Measurements from ENCODE around the gene PSMB10. TPM values are rescaled to one million over a fixed set of nuclear protein-coding genes. Genes with fewer than 3 reads are reported as not detected.

Gene PSMB10
- total RNA-seq, 5 donors from 2014 or later (not counting 1 experiment from before 2014, with no cell fraction given): 118 to 214 (median 165) TPM

DNA sequence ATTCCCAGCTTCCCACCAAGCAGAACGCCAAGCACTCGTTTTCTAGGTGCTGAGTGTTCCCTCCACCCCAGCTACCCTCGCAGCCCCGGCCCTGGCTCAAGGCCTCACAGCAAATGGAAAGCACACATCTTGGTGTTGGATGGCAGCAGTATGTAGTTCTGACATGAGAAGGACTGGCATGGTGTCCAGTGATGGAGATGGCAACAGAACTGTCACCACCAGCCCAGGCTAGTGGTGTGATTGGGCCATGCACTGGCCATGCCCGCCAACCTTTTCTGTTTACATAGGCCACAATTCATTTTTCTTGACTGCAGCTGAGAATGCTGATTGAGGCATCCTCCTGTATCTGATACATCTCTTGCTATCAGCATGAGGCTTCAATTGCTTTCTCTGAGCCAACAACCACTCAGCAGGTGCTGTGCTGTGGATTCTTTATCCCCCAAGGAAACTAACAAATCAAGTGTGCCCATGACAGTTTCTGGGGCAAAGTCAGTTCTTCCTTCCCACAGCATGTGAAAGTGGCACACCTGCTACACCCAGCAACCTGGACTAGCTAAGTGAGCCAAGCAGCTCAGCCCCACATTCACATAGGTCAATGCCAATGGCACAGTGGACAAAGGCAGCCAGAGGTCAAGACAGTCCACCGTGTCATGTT, 28.0 kb upstream of the PSMB10 start:
- ChIA-PET POLR2A (no interaction called here), CTCF (interaction anchor here in 1 of 2 donors (0.7 kb wide), 1 partner anchor 320 kb away, joined by 3 read pairs; no protein-coding TSS in a partner anchor)
- no peak overlapping the region for H3K27ac Mint-ChIP-seq
- H3K27me3 ChIP-seq (replicated peaks in 1 of 2; ENCODE audit: control insufficient read depth in 2 of 2, extremely low read depth in 1 of 2, insufficient read depth in 2 of 2, low read length in 1 of 2): no peaks in the 10 kb centered on the region
- no peak overlapping the region for H3K4me3 Mint-ChIP-seq
- no peak for DNase-seq
- H3K4me3 ChIP-seq (ENCODE audit: control insufficient read depth in 1 of 2, extremely low read depth in 1 of 2, low read length in 1 of 2): no peak overlapping the region
- H3K9me3 ChIP-seq: no peaks in the 10 kb centered on the region
- H3K27me3 Mint-ChIP-seq: no peaks in the 10 kb centered on the region
- no peak overlapping the region for H3K27ac ChIP-seq (ENCODE audit: low read length)
- peaks cover 18 to 36% (median 21%) of the 10 kb centered on the region in 3 donors for H3K4me1 Mint-ChIP-seq
- 87% methylated on average over 2 of the region's 6 CpGs for WGBS (ENCODE audit: insufficient coverage)
- H3K9me3 Mint-ChIP-seq: no peaks in the 10 kb centered on the region
- no peak for ATAC-seq (replicated peaks in 1 of 4)
- H3K36me3 ChIP-seq (ENCODE audit: control insufficient read depth in 2 of 2, extremely low read depth in 1 of 2, insufficient read depth in 1 of 2, low read length in 1 of 2): peaks cover 7 to 26% of the 10 kb centered on the region in 2 donors
- peaks cover 10 to 27% of the 10 kb centered on the region in 2 experiments for H3K4me1 ChIP-seq (ENCODE audit: control insufficient read depth in 1 of 2, extremely low read depth in 1 of 2, insufficient read depth in 2 of 2, low read length in 2 of 2)
- H3K36me3 Mint-ChIP-seq: peaks cover 15% of the 10 kb centered on the region

DNA sequence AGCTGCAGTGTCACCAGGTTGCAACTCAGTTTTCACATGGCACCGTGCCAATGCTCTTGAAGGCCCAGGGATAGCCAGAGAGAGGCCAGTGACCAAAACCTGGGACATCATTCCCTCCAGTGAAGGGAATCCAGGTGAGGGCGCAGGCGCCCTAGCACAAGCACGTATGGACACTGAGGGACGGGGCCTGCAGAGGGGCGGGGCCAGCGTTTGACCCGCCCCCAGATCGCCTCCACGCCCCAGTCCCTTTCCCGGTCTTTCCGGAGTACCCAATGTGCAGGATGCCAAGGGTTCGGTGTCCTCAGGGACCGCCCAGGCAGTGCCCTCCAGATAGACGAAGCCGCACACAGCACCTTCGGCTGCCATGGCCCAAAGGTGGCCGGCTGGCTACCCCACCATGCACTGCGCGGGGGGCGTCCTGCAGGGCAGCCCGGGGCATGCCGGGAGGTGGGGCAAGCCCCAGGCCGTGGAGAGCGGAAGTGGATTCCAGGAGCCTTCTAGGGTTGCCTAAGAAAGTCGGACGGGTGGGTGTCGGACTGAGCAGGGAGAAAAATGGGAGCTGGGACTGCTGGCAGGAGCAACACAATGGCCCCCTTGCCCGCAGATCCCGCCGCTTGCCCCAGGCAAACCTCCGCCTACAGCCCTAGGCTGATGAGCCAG, 27.1 kb upstream of the PSMB10 start:
- Histone ChIP-seq H3K4me1 (ENCODE audit: control insufficient read depth in 1 of 2, extremely low read depth in 1 of 2, insufficient read depth in 2 of 2, low read length in 2 of 2) (peaks cover 7 to 19% of the 10 kb centered on the region in 2 experiments), H3K27ac (ENCODE audit: low read length) (no peak overlapping the region), H3K9me3 (no peaks in the 10 kb centered on the region), H3K27me3 (replicated peaks in 1 of 2; ENCODE audit: control insufficient read depth in 2 of 2, extremely low read depth in 1 of 2, insufficient read depth in 2 of 2, low read length in 1 of 2) (no peaks in the 10 kb centered on the region), H3K4me3 (ENCODE audit: control insufficient read depth in 1 of 2, extremely low read depth in 1 of 2, low read length in 1 of 2) (no peak overlapping the region), H3K36me3 (ENCODE audit: control insufficient read depth in 2 of 2, extremely low read depth in 1 of 2, insufficient read depth in 1 of 2, low read length in 1 of 2) (peaks cover 10 to 33% of the 10 kb centered on the region in 2 donors)
- POLR2A ChIA-PET: no interaction called here
- Mint-ChIP-seq H3K27ac (no peak overlapping the region), H3K27me3 (no peaks in the 10 kb centered on the region), H3K4me1 (peaks cover 15 to 29% (median 17%) of the 10 kb centered on the region in 3 donors), H3K36me3 (peaks cover 15% of the 10 kb centered on the region), H3K4me3 (no peak overlapping the region), H3K9me3 (no peaks in the 10 kb centered on the region)
- ATAC-seq (replicated peaks in 1 of 4) (no peak), DNase-seq (no peak)
- WGBS (ENCODE audit: insufficient coverage): 95% methylated on average over 32 of the region's 32 CpGs
- CTCF ChIA-PET: interaction anchor here in 1 of 2 donors (0.7 kb wide), 1 partner anchor 320 kb away, joined by 3 read pairs; no protein-coding TSS in a partner anchor

DNA sequence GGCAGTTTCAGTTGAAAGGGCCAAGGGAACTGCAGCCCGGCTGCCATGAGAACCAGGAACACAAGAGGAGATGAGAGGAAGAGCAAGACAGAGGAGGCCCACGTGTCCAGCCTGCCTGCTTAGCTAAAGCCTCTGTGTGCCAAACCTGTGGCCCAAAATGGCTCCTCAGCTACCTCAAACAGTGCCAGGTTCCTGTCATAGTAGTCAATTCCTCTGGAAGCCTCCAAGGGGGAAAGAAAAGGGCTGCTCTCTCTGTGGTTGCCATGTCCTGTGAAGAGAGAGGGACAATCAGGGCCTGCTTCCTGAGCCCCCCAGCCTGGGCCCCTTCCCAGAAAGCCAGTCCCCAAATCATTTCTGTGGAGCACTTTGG, 26.6 kb upstream of the PSMB10 start:
- ChIA-PET POLR2A (no interaction called here), CTCF (no interaction called here)
- no peaks in the 10 kb centered on the region for H3K27me3 Mint-ChIP-seq
- H3K9me3 Mint-ChIP-seq: no peaks in the 10 kb centered on the region
- no peak overlapping the region for H3K27ac ChIP-seq (ENCODE audit: low read length)
- 100% methylated on average over 1 of the region's 2 CpGs for WGBS (ENCODE audit: insufficient coverage)
- no peaks in the 10 kb centered on the region for H3K27me3 ChIP-seq (replicated peaks in 1 of 2; ENCODE audit: control insufficient read depth in 2 of 2, extremely low read depth in 1 of 2, insufficient read depth in 2 of 2, low read length in 1 of 2)
- no peak for ATAC-seq (replicated peaks in 1 of 4)
- no peak overlapping the region for H3K4me3 ChIP-seq (ENCODE audit: control insufficient read depth in 1 of 2, extremely low read depth in 1 of 2, low read length in 1 of 2)
- no peaks in the 10 kb centered on the region for H3K9me3 ChIP-seq
- peaks cover 10 to 37% of the 10 kb centered on the region in 2 donors for H3K36me3 ChIP-seq (ENCODE audit: control insufficient read depth in 2 of 2, extremely low read depth in 1 of 2, insufficient read depth in 1 of 2, low read length in 1 of 2)
- peaks cover 6 to 18% of the 10 kb centered on the region in 2 experiments for H3K4me1 ChIP-seq (ENCODE audit: control insufficient read depth in 1 of 2, extremely low read depth in 1 of 2, insufficient read depth in 2 of 2, low read length in 2 of 2)
- H3K4me1 Mint-ChIP-seq: peaks cover 15 to 29% (median 17%) of the 10 kb centered on the region in 3 donors
- no peak overlapping the region for H3K4me3 Mint-ChIP-seq
- H3K27ac Mint-ChIP-seq: no peak overlapping the region
- no peak for DNase-seq
- H3K36me3 Mint-ChIP-seq: peaks cover 16% of the 10 kb centered on the region

DNA sequence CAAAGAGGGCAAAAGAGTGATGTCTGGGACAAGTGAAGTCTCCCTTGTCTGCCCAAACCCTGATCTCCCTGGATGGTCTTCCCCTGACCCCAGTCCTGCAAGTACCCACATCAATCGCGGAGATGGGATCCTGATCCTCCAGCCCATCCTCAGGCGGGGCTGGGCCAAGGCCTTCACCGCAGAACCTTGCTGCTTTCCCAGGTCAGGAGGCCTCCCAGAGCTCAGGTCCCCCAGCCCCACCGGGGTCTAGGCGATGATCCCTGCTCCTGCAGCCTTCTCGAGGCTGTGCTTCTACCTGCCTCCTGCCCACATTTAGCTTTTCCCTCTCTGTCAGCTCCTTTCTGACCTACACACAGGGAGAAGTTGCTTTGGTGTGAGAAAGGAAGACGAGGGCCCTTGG, 25.5 kb upstream of the PSMB10 start:
- Mint-ChIP-seq H3K9me3 (no peaks in the 10 kb centered on the region), H3K27ac (no peak overlapping the region), H3K4me3 (no peak overlapping the region), H3K27me3 (no peaks in the 10 kb centered on the region), H3K36me3 (peaks cover 18% of the 10 kb centered on the region), H3K4me1 (peaks cover 8 to 21% (median 10%) of the 10 kb centered on the region in 3 donors)
- Histone ChIP-seq H3K9me3 (no peaks in the 10 kb centered on the region), H3K27me3 (replicated peaks in 1 of 2; ENCODE audit: control insufficient read depth in 2 of 2, extremely low read depth in 1 of 2, insufficient read depth in 2 of 2, low read length in 1 of 2) (no peaks in the 10 kb centered on the region), H3K4me3 (ENCODE audit: control insufficient read depth in 1 of 2, extremely low read depth in 1 of 2, low read length in 1 of 2) (no peak overlapping the region), H3K4me1 (ENCODE audit: control insufficient read depth in 1 of 2, extremely low read depth in 1 of 2, insufficient read depth in 2 of 2, low read length in 2 of 2) (peaks cover 3 to 10% of the 10 kb centered on the region in 2 experiments), H3K27ac (ENCODE audit: low read length) (no peak overlapping the region), H3K36me3 (ENCODE audit: control insufficient read depth in 2 of 2, extremely low read depth in 1 of 2, insufficient read depth in 1 of 2, low read length in 1 of 2) (peaks cover 10 to 39% of the 10 kb centered on the region in 2 donors)
- POLR2A ChIA-PET: no interaction called here
- ATAC-seq (replicated peaks in 1 of 4) (no peak), DNase-seq (no peak)
- WGBS (ENCODE audit: insufficient coverage): 87% methylated on average over 5 of the region's 8 CpGs
- CTCF ChIA-PET: interaction anchor here in 1 of 2 donors (0.5 kb wide), 1 partner anchor 123 kb away, joined by 6 read pairs; no protein-coding TSS in a partner anchor

DNA sequence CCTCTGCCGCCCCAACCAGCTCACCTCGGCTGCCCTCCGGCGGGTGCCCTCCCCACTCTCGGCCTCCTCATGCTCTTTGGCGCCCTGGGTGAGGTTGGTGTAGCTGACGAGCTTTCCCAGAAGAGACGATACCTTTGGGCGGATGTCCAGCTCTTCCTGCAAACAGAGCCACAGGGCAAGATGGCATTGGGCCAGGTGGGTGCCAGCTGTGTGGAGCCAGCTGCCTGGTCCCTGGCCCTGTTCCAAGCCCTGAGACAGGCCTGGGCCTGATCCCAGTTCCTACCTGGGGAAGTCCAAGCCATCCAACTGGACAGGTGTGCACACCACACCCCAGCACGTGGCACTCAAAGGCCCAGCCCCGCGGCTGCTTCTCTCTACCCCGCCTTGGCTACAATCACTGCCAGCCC, 24.9 kb upstream of the PSMB10 start:
- CTCF ChIA-PET: interaction anchor here in 1 of 2 donors (0.5 kb wide), 1 partner anchor 123 kb away, joined by 6 read pairs; no protein-coding TSS in a partner anchor
- H3K4me3 Mint-ChIP-seq: no peak overlapping the region
- Histone ChIP-seq H3K4me3 (ENCODE audit: control insufficient read depth in 1 of 2, extremely low read depth in 1 of 2, low read length in 1 of 2) (no peak overlapping the region), H3K27me3 (replicated peaks in 1 of 2; ENCODE audit: control insufficient read depth in 2 of 2, extremely low read depth in 1 of 2, insufficient read depth in 2 of 2, low read length in 1 of 2) (no peaks in the 10 kb centered on the region), H3K27ac (ENCODE audit: low read length) (no peak overlapping the region), H3K36me3 (ENCODE audit: control insufficient read depth in 2 of 2, extremely low read depth in 1 of 2, insufficient read depth in 1 of 2, low read length in 1 of 2) (peaks cover 10 to 39% of the 10 kb centered on the region in 2 donors), H3K9me3 (no peaks in the 10 kb centered on the region), H3K4me1 (ENCODE audit: control insufficient read depth in 1 of 2, extremely low read depth in 1 of 2, insufficient read depth in 2 of 2, low read length in 2 of 2) (peaks cover 0 to 4% of the 10 kb centered on the region in 2 experiments)
- no peaks in the 10 kb centered on the region for H3K27me3 Mint-ChIP-seq
- H3K27ac Mint-ChIP-seq: no peak overlapping the region
- WGBS (ENCODE audit: insufficient coverage): 98% methylated on average over 8 of the region's 13 CpGs
- POLR2A ChIA-PET: no interaction called here
- peaks cover 18% of the 10 kb centered on the region for H3K36me3 Mint-ChIP-seq
- DNase-seq (no peak), ATAC-seq (replicated peaks in 1 of 4) (no peak)
- H3K4me1 Mint-ChIP-seq: peaks cover 2 to 15% (median 4%) of the 10 kb centered on the region in 3 donors
- H3K9me3 Mint-ChIP-seq: no peaks in the 10 kb centered on the region

DNA sequence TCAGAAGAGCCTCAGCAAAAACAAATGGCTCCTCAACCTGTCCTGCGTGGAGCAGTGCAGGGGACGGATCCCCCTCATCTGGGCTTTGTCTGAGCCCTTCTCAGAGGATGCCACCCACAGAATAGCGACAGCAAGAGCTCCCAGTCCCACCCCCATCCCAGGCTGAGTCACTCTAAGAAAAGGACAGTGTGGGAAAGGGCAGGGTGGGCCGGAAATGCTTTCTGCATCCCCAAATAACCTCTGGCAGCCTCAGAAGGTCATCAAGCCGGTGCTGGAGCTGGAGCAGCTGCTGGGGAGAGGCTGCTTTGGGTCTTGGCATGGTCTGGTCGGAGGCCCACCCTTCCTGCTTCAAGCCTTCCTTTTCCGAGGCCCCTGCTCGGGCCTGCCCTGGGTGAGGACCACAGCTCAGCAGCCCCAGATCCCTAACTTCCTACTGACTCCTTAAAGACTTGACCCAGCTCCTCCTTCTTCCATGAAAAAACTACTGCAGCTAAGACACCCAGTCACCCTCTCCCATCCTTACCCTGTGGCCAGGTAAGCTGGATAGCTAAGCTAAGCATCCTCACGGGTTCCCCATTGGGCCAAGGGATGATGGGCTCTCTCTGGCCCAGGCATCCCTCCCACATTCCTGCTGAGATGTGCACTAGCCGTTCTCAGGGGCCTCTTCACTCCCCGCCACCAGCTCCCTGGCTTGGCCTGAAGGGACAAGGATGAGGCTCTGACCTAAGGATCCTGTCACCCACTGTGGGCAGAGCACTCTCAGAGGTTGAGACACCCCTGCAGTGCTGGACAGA, 23.1 kb upstream of the PSMB10 start:
- WGBS (ENCODE audit: insufficient coverage): 98% methylated on average over 6 of the region's 11 CpGs
- DNase-seq (no peak), ATAC-seq (replicated peaks in 1 of 4) (no peak)
- H3K9me3 ChIP-seq: no peaks in the 10 kb centered on the region
- Mint-ChIP-seq H3K4me1 (peaks cover 0 to 3% (median 0%) of the 10 kb centered on the region in 3 donors), H3K4me3 (no peak overlapping the region), H3K36me3 (peaks cover 18% of the 10 kb centered on the region), H3K27ac (no peak overlapping the region), H3K9me3 (no peaks in the 10 kb centered on the region), H3K27me3 (no peaks in the 10 kb centered on the region)
- POLR2A ChIA-PET: no interaction called here
- H3K27ac ChIP-seq (ENCODE audit: low read length): no peak overlapping the region
- H3K4me1 ChIP-seq (ENCODE audit: control insufficient read depth in 1 of 2, extremely low read depth in 1 of 2, insufficient read depth in 2 of 2, low read length in 2 of 2): no peaks in the 10 kb centered on the region
- no peak overlapping the region for H3K4me3 ChIP-seq (ENCODE audit: control insufficient read depth in 1 of 2, extremely low read depth in 1 of 2, low read length in 1 of 2)
- CTCF ChIA-PET: no interaction called here
- H3K27me3 ChIP-seq (replicated peaks in 1 of 2; ENCODE audit: control insufficient read depth in 2 of 2, extremely low read depth in 1 of 2, insufficient read depth in 2 of 2, low read length in 1 of 2): no peaks in the 10 kb centered on the region
- peaks cover 13 to 39% of the 10 kb centered on the region in 2 donors for H3K36me3 ChIP-seq (ENCODE audit: control insufficient read depth in 2 of 2, extremely low read depth in 1 of 2, insufficient read depth in 1 of 2, low read length in 1 of 2)
